BLaER1 treated with 17β-estradiol and CSF1 and Interleukin-3, amounts not matched to agents 10 nM and 100 nM (cell line): ENCODE results near the gene OR52K2.
"Not testable (repeated sequence)": the region's sequence is repeated elsewhere in the genome, so short reads cannot be mapped to it uniquely, and the experiment has no call there.

ENCODE experiments used
- H3K27ac ChIP-seq, 11 experiments: shearing (Covaris generic); formaldehyde crosslinking; 2 replicates each; pipeline ENCODE4 v1.8.1; 2022
- H3K27me3 ChIP-seq, 11 experiments: shearing (Covaris generic); formaldehyde crosslinking; 2 replicates each; pipeline ENCODE4 v1.8.1; 2022
- H3K36me3 ChIP-seq, 11 experiments: shearing (Covaris generic); formaldehyde crosslinking; 2 replicates each; pipeline ENCODE4 v1.8.1; 2022
- H3K4me1 ChIP-seq, 10 experiments: shearing (Covaris generic); formaldehyde crosslinking; 2 replicates each; pipeline ENCODE4 v1.8.1; 2022
- H3K4me2 ChIP-seq, 11 experiments: shearing (Covaris generic); formaldehyde crosslinking; 2 replicates each; pipeline ENCODE4 v1.8.1; 2022
- H3K4me3 ChIP-seq, 10 experiments: shearing (Covaris generic); formaldehyde crosslinking; 2 replicates each; pipeline ENCODE4 v1.8.1; 2022
- H3K9ac ChIP-seq, 11 experiments: shearing (Covaris generic); formaldehyde crosslinking; 2 replicates each; pipeline ENCODE4 v1.8.1; 2022
- H3K9me3 ChIP-seq, 11 experiments: shearing (Covaris generic); formaldehyde crosslinking; replicated peaks in 1 of 11; 2 replicates each; pipeline ENCODE4 v1.8.1; 2022
- H4K20me1 ChIP-seq, 11 experiments: shearing (Covaris generic); formaldehyde crosslinking; 2 replicates each; pipeline ENCODE4 v1.8.1; 2022
- Cebpa-rat ChIP-seq, 11 experiments: shearing (Covaris generic); IDR thresholded peaks; 2 replicates each; pipeline ENCODE4 v1.8.1; 2022

OR52K2 gene

GRCh38 chr11:4448995-4449394 is at the start of gene OR52K2:
OR52K2 (plus strand) TSS chr11:4449295; CDS start chr11:4449340, 45 bp downstream.
- Histone ChIP-seq H3K4me2 (peak within 1 kb of the TSS in 2 of 11 experiments; percentile 30 to 58; a peak in 4 of 22 replicates), H3K4me3 (no peak within 1 kb of the TSS), H3K36me3 (no peaks in the 10 kb centered on the region), H3K27me3 (no peaks in the 10 kb centered on the region), H3K9me3 (peaks cover 6 to 21% (median 16%) of the 10 kb centered on the region in 11 experiments), H4K20me1 (no peaks in the 10 kb centered on the region), H3K27ac (no peak within 1 kb of the TSS), H3K4me1 (peaks cover 0 to 44% (median 6%) of the 10 kb centered on the region in 10 experiments; a peak in 12 of 20 replicates), H3K9ac (no peak within 1 kb of the TSS)
- no peak for TF ChIP-seq Cebpa-rat (IDR thresholded peaks at IDR 0.05)

DNA sequence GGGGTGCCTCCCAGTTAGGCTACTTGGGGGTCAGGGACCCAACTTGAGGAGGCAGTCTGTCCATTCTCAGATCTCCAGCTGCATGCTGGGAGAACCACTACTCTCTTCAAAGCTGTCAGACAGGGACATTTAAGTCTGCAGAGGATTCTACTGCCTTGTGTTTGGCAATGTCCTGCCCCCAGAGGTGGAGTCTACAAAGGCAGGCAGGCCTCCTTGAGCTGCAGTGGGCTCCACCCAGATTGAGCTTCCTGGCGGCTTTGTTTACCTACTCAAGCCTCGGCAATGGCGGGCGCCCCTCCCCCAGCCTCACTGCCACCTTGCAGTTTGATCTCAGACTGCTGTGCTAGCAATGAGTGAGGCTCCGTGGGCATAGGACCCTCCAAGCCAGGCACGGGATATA is 42.9 kb upstream of the OR52K2 start:
- not testable (repeated sequence) for H3K4me3 ChIP-seq, H3K4me1 ChIP-seq, H3K9ac ChIP-seq, H3K36me3 ChIP-seq, H3K27ac ChIP-seq, H3K9me3 ChIP-seq, H3K27me3 ChIP-seq, H3K4me2 ChIP-seq, H4K20me1 ChIP-seq

DNA sequence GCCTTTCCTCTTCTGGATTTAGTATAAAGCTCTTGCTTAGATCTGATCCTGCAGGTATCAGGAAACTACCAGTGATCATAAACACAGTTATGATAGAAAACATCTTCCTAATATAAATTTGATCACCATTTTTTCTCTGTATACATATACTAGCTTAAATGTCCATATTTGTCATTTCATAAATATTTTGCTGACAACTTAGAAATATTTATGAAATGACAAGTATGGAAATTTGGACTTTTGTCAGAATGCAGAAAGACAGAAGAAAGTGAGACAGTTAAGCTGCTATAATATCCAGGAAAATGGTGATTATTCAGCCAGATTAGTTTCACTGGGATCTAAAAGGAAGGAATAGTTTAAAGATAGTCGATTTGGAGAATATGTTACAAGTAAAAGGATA is 32.8 kb upstream of the OR52K2 start:
- Histone ChIP-seq H3K9ac (no peak overlapping the region), H3K4me1 (no peaks in the 10 kb centered on the region), H4K20me1 (no peaks in the 10 kb centered on the region), H3K4me3 (no peak overlapping the region), H3K4me2 (no peak overlapping the region), H3K36me3 (no peaks in the 10 kb centered on the region), H3K27ac (no peak overlapping the region), H3K9me3 (no peaks in the 10 kb centered on the region), H3K27me3 (no peaks in the 10 kb centered on the region)
- no peak for TF ChIP-seq Cebpa-rat (IDR thresholded peaks at IDR 0.05)

GRCh38 chr11:4416816-4417215 is 32.3 kb upstream of the OR52K2 start:
- Histone ChIP-seq H3K4me1 (no peaks in the 10 kb centered on the region), H4K20me1 (no peaks in the 10 kb centered on the region), H3K9me3 (no peaks in the 10 kb centered on the region), H3K27ac (no peak overlapping the region), H3K4me3 (no peak overlapping the region), H3K9ac (no peak overlapping the region), H3K36me3 (no peaks in the 10 kb centered on the region), H3K4me2 (no peak overlapping the region), H3K27me3 (no peaks in the 10 kb centered on the region)
- TF ChIP-seq Cebpa-rat (IDR thresholded peaks at IDR 0.05): no peak

DNA sequence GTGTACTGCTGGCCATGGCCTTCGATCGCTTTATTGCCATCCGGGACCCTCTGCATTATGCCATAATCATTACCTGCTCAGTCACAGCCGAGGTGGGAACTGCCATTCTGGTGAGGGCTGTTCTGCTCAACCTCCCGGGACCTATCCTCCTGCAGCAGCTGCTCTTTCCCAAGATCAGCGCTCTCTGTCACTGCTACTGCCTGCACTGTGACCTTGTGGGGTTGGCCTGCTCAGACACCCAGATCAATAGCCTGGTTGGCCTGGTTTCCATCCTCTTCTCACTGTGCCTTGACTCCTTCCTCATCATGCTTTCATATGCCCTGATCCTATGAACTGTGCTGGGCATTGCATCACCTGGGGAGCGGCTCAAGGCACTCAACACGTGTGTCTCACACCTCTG is 30.7 kb upstream of the OR52K2 start:
- no peaks in the 10 kb centered on the region for H4K20me1 ChIP-seq
- no peak for TF ChIP-seq Cebpa-rat (IDR thresholded peaks at IDR 0.05)
- H3K9me3 ChIP-seq: no peaks in the 10 kb centered on the region
- H3K4me3 ChIP-seq: no peak overlapping the region
- no peaks in the 10 kb centered on the region for H3K4me1 ChIP-seq
- no peak overlapping the region for H3K4me2 ChIP-seq
- no peak overlapping the region for H3K9ac ChIP-seq
- no peaks in the 10 kb centered on the region for H3K36me3 ChIP-seq
- no peak overlapping the region for H3K27ac ChIP-seq
- no peaks in the 10 kb centered on the region for H3K27me3 ChIP-seq

DNA sequence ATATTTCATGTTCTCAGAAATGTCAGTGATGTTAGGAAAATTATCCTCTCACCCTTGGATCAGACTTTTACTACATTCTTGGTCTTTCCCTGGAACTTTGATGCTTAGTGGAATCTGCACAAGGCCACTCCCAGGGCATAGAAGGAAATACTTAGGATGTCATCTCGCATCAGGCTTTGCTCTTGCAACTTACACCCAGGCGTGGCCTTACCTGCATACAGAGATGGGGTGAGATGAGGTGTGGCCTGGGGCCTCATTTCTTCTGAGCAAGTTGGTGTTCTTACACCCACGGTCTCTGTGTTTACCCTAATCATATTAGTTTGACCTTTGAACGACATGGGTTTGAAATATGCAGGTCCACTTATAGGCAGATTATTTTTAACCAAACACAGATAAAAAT is 19.0 kb upstream of the OR52K2 start:
- no peak overlapping the region for H3K4me3 ChIP-seq

GRCh38 chr11:4433856-4434255 is 15.2 kb upstream of the OR52K2 start:
- H3K27me3 ChIP-seq: no peaks in the 10 kb centered on the region
- H3K9me3 ChIP-seq: peaks cover 0 to 3% (median 0%) of the 10 kb centered on the region in 11 experiments; a peak in 2 of 22 replicates
- H3K4me3 ChIP-seq: no peak overlapping the region
- H4K20me1 ChIP-seq: no peaks in the 10 kb centered on the region
- H3K27ac ChIP-seq: no peak overlapping the region
- no peak for TF ChIP-seq Cebpa-rat (IDR thresholded peaks at IDR 0.05)
- peaks cover 0 to 20% (median 0%) of the 10 kb centered on the region in 10 experiments; a peak in 2 of 20 replicates for H3K4me1 ChIP-seq
- peak overlapping the region in 1 of 11 experiments; percentile 2; a peak in 3 of 22 replicates for H3K4me2 ChIP-seq
- H3K36me3 ChIP-seq: no peaks in the 10 kb centered on the region
- H3K9ac ChIP-seq: no peak overlapping the region

More for the DNA sequence above, 19.0 kb upstream of the OR52K2 start:
- Histone ChIP-seq H3K27ac (no peak overlapping the region), H3K27me3 (no peaks in the 10 kb centered on the region), H3K4me1 (peaks cover 0 to 11% (median 0%) of the 10 kb centered on the region in 10 experiments; a peak in 1 of 20 replicates), H3K9me3 (no peaks in the 10 kb centered on the region), H3K4me2 (no peak overlapping the region), H3K9ac (no peak overlapping the region), H4K20me1 (no peaks in the 10 kb centered on the region), H3K36me3 (no peaks in the 10 kb centered on the region)
- TF ChIP-seq Cebpa-rat (IDR thresholded peaks at IDR 0.05): no peak

DNA sequence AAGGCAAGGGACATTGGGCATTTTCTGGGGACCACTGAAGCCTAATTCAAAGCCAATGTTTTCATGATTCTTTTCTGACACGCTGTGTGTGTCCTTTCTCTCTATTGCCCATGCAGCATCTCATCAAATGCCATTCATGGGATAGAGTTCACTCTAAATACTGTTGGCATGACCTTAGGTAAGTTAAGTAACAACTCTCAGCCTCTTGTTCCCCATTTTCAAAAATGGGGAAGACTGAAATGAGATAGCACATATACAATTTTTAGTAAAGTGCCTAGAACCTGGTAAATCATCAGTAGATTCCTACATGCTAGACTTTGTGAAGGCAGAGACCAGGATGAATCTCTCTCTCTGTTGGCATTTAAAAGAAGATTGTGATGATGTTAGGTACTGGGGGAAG is 12.7 kb upstream of the OR52K2 start:
- no peak overlapping the region for H3K9ac ChIP-seq
- H3K27ac ChIP-seq: no peak overlapping the region
- H3K36me3 ChIP-seq: no peaks in the 10 kb centered on the region
- no peaks in the 10 kb centered on the region for H3K27me3 ChIP-seq
- H3K4me3 ChIP-seq: no peak overlapping the region
- peak overlapping the region in 2 of 11 experiments; percentile 4 to 21; a peak in 3 of 22 replicates for H3K4me2 ChIP-seq
- H4K20me1 ChIP-seq: no peaks in the 10 kb centered on the region
- H3K9me3 ChIP-seq: peaks cover 0 to 15% (median 0%) of the 10 kb centered on the region in 11 experiments; a peak in 7 of 22 replicates
- H3K4me1 ChIP-seq: peaks cover 0 to 24% (median 2%) of the 10 kb centered on the region in 10 experiments; a peak in 10 of 20 replicates
- TF ChIP-seq Cebpa-rat (IDR thresholded peaks at IDR 0.05): no peak

DNA sequence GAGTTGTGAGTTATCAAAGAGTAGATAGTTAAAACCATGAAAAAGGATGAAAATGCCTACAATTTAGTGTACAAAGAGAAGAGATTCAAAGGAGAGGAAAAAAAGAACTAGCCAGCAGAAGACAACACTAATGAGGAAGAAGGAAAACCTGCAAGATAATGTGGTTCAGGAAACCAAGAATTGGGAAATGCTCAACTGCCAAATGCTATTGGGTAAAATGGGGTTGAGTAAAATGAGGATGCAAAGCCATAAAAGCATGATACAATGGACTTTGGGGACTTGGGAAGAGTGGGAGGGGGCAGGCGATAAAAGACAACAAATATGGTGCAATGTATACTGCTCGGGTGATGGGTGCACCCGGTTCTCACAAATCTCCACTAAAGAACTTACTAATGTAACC is 7.6 kb upstream of the OR52K2 start:
- peaks cover 0 to 29% (median 6%) of the 10 kb centered on the region in 11 experiments; a peak in 9 of 22 replicates for H3K9me3 ChIP-seq
- no peaks in the 10 kb centered on the region for H4K20me1 ChIP-seq
- peak overlapping the region in 1 of 10 experiments; percentile 19; a peak in 1 of 20 replicates for H3K4me3 ChIP-seq
- H3K27me3 ChIP-seq: no peaks in the 10 kb centered on the region
- peaks cover 0 to 34% (median 16%) of the 10 kb centered on the region in 10 experiments; a peak in 12 of 20 replicates for H3K4me1 ChIP-seq
- peak in 2 of 11 experiments; percentile 37 to 54; a peak in 2 of 22 replicates for TF ChIP-seq Cebpa-rat (IDR thresholded peaks at IDR 0.05)
- H3K4me2 ChIP-seq: peak overlapping the region in 7 of 11 experiments; percentile 17 to 63 (median 56); a peak in 11 of 22 replicates
- H3K27ac ChIP-seq: peak overlapping the region in 5 of 11 experiments; percentile 7 to 64 (median 60); a peak in 9 of 22 replicates
- H3K9ac ChIP-seq: no peak overlapping the region
- no peaks in the 10 kb centered on the region for H3K36me3 ChIP-seq
